ENCODE data around the gene ABCC6. TPM values are rescaled to one million over a fixed set of nuclear protein-coding genes. Genes with fewer than 3 reads are reported as not detected.

The ABCC6 gene
- total and polyA plus RNA-seq, 2 donors (not counting 1 experiment from before 2014, with no cell fraction given): 0.27 TPM; not detected in 1

DNA sequence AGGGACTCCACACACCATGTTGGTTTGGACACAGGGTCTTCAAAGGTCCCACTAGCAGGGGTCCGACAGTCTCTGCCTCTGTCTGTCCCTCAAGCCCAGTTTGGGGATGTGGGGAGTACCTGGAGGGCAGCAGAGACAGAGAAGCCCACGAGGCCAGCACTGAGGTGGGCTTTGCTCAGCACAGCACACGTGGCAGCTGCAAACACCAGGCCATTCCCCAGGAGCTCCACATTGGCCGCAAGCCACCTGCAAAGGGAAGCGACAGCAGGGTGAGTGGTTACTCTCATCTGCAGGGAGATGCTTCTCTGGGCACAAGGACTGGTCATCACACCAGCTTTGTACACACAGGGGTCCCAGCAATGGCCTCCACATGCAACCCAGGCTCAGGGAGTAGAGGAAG is 62.0 kb downstream of the ABCC6 start:
- no peak for TF ChIP-seq EZH2 (IDR thresholded peaks at IDR 0.05; ENCODE audit: borderline replicate concordance, insufficient read depth, low read depth, low read length, poor library complexity, severe bottlenecking)
- TF ChIP-seq, protein P1, sequence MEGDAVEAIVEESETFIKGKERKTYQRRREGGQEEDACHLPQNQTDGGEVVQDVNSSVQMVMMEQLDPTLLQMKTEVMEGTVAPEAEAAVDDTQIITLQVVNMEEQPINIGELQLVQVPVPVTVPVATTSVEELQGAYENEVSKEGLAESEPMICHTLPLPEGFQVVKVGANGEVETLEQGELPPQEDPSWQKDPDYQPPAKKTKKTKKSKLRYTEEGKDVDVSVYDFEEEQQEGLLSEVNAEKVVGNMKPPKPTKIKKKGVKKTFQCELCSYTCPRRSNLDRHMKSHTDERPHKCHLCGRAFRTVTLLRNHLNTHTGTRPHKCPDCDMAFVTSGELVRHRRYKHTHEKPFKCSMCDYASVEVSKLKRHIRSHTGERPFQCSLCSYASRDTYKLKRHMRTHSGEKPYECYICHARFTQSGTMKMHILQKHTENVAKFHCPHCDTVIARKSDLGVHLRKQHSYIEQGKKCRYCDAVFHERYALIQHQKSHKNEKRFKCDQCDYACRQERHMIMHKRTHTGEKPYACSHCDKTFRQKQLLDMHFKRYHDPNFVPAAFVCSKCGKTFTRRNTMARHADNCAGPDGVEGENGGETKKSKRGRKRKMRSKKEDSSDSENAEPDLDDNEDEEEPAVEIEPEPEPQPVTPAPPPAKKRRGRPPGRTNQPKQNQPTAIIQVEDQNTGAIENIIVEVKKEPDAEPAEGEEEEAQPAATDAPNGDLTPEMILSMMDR (IDR thresholded peaks at IDR 0.05): no peak
- Mint-ChIP-seq H3K4me3 (no peak overlapping the region), H3K27ac (no peak overlapping the region), H3K27me3 (peaks cover 5% of the 10 kb centered on the region), H3K4me1 (no peaks in the 10 kb centered on the region), H3K9me3 (ENCODE audit: insufficient read depth) (peaks cover 21% of the 10 kb centered on the region)
- H3K4me2 ChIP-seq (replicated peaks; ENCODE audit: low read depth, low read length, poor library complexity, severe bottlenecking): no peak overlapping the region
- intact Hi-C loops (cut with micrococcal nuclease): no loop called here
- H2AFZ ChIP-seq (ENCODE audit: insufficient read depth, low read depth, low read length, poor library complexity, severe bottlenecking): no peak overlapping the region
- 82% methylated on average over 5 of the region's 5 CpGs for WGBS (ENCODE audit: insufficient coverage)
- H3K4me3 ChIP-seq (ENCODE audit: control extremely low read depth in 1 of 5, extremely low read depth in 1 of 5, insufficient read depth in 1 of 5, low read depth in 2 of 5, low read length in 4 of 5): no peak overlapping the region
- no peak overlapping the region for H3K9ac ChIP-seq (ENCODE audit: low read length)
- ATAC-seq (ENCODE audit: low read depth) (no peak), DNase-seq (no peak)
- H4K20me1 ChIP-seq (ENCODE audit: control insufficient read depth, insufficient read depth, low read length, poor library complexity, severe bottlenecking): no peaks in the 10 kb centered on the region
- H3K27me3 ChIP-seq (replicated peaks in 1 of 4; ENCODE audit: control extremely low read depth in 1 of 4, control insufficient read depth in 3 of 4, insufficient read depth in 4 of 4, low read length in 3 of 4): no peaks in the 10 kb centered on the region
- H3K9me3 ChIP-seq (ENCODE audit: control extremely low read depth in 1 of 3, control insufficient read depth in 2 of 3, insufficient read depth in 1 of 3, low read length in 2 of 3): peaks cover 4 to 36% (median 26%) of the 10 kb centered on the region in 3 donors
- no peaks in the 10 kb centered on the region for H3K4me1 ChIP-seq (ENCODE audit: control insufficient read depth in 2 of 2, insufficient read depth in 2 of 2, low read length in 2 of 2)
- CTCF ChIA-PET: no interaction called here
- H3K79me2 ChIP-seq (ENCODE audit: control insufficient read depth, insufficient read depth, low read length): no peaks in the 10 kb centered on the region
- POLR2A ChIA-PET: no interaction called here
- H3K27ac ChIP-seq (ENCODE audit: low read length in 2 of 2): no peak overlapping the region
- no peaks in the 10 kb centered on the region for H3K36me3 ChIP-seq (replicated peaks in 1 of 2; ENCODE audit: control extremely low read depth in 1 of 2, control insufficient read depth in 1 of 2, extremely low read depth in 1 of 2, insufficient read depth in 2 of 2, low read length in 1 of 2)

DNA sequence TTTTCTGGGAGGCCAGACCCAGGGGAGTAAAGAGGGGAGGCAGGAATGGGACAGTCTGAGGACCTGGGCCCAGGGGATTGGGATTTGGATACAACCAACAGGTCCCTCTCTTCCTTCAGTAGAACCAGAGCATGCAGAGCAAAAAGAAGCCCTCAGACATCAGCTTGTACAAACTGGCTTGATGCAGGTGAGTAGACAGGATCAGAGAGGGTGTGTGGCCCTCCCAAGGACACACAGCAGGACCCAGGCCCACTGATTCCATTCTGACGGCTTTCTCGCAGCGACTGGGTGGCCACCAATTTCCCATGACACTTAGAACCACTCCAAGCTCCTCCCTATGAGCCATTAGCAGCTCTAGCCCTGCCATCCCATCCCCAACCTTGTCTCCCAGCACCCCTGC is 63.6 kb downstream of the ABCC6 start:
- DNase-seq: no peak

More for the DNA sequence above, 63.6 kb downstream of the ABCC6 start:
- H3K9me3 ChIP-seq (ENCODE audit: control extremely low read depth in 1 of 3, control insufficient read depth in 2 of 3, insufficient read depth in 1 of 3, low read length in 2 of 3): peaks cover 4 to 35% (median 26%) of the 10 kb centered on the region in 3 donors
- no peak overlapping the region for H3K27ac ChIP-seq (ENCODE audit: low read length in 2 of 2)
- H3K4me3 ChIP-seq (ENCODE audit: control extremely low read depth in 1 of 5, extremely low read depth in 1 of 5, insufficient read depth in 1 of 5, low read depth in 2 of 5, low read length in 4 of 5): no peak overlapping the region
- H3K4me1 ChIP-seq (ENCODE audit: control insufficient read depth in 2 of 2, insufficient read depth in 2 of 2, low read length in 2 of 2): no peaks in the 10 kb centered on the region
- intact Hi-C loops (cut with micrococcal nuclease): no loop called here
- no peak overlapping the region for H3K4me3 Mint-ChIP-seq
- 97% methylated on average over 3 of the region's 3 CpGs for WGBS (ENCODE audit: insufficient coverage)
- ATAC-seq (ENCODE audit: low read depth): no peak
- H2AFZ ChIP-seq (ENCODE audit: insufficient read depth, low read depth, low read length, poor library complexity, severe bottlenecking): no peak overlapping the region
- no peak overlapping the region for H3K27ac Mint-ChIP-seq
- H3K27me3 Mint-ChIP-seq: peaks cover 5% of the 10 kb centered on the region
- peaks cover 21% of the 10 kb centered on the region for H3K9me3 Mint-ChIP-seq (ENCODE audit: insufficient read depth)
- no peak overlapping the region for H3K9ac ChIP-seq (ENCODE audit: low read length)
- H3K36me3 ChIP-seq (replicated peaks in 1 of 2; ENCODE audit: control extremely low read depth in 1 of 2, control insufficient read depth in 1 of 2, extremely low read depth in 1 of 2, insufficient read depth in 2 of 2, low read length in 1 of 2): no peaks in the 10 kb centered on the region
- H3K79me2 ChIP-seq (ENCODE audit: control insufficient read depth, insufficient read depth, low read length): no peaks in the 10 kb centered on the region
- no peaks in the 10 kb centered on the region for H4K20me1 ChIP-seq (ENCODE audit: control insufficient read depth, insufficient read depth, low read length, poor library complexity, severe bottlenecking)
- TF ChIP-seq, protein P1 (IDR thresholded peaks at IDR 0.05): no peak
- no peak for TF ChIP-seq EZH2 (IDR thresholded peaks at IDR 0.05; ENCODE audit: borderline replicate concordance, insufficient read depth, low read depth, low read length, poor library complexity, severe bottlenecking)
- no peaks in the 10 kb centered on the region for H3K27me3 ChIP-seq (replicated peaks in 1 of 4; ENCODE audit: control extremely low read depth in 1 of 4, control insufficient read depth in 3 of 4, insufficient read depth in 4 of 4, low read length in 3 of 4)
- no peaks in the 10 kb centered on the region for H3K4me1 Mint-ChIP-seq
- CTCF ChIA-PET: no interaction called here
- H3K4me2 ChIP-seq (replicated peaks; ENCODE audit: low read depth, low read length, poor library complexity, severe bottlenecking): no peak overlapping the region
- POLR2A ChIA-PET: interaction anchor here (0.6 kb wide), 1 partner anchor 41 kb away, joined by 6 read pairs; no protein-coding TSS in a partner anchor
